Epithelial cell of proximal tubule (primary cell): ENCODE results near the gene TRPC3. TPM values are rescaled to one million over a fixed set of nuclear protein-coding genes. Genes with fewer than 3 reads are reported as not detected.

Experiments
- DNase-seq: peaks from one replicate; pipeline ENCODE4 v3.0.0-alpha.2; 2011; ENCODE audit warnings: low read depth
- H3K4me3 ChIP-seq: 2 replicates; pipeline ENCODE4 v1.5.1; 2011; ENCODE audit warnings: low read depth, mild to moderate bottlenecking, low read length
- CTCF ChIP-seq: conservative IDR thresholded peaks from 2 replicates; pipeline ENCODE4 v1.5.1; 2012; ENCODE audit warnings: low read depth, mild to moderate bottlenecking, low read length
- total RNA-seq: library from RNA; depleted of rRNA; stranded (reverse); fragments of >200 nt; gene quantifications from 2 replicates; pipeline ENCODE4 v1.2.3, GENCODE V29; 2015

The TRPC3 gene
- total RNA-seq, 1 donor from 2014 or later: 0.06 TPM

- TF ChIP-seq CTCF: no peak
- no peak overlapping the region for H3K4me3 ChIP-seq
- no peak for DNase-seq
Measured at GRCh38 chr4:121989715-121990114, 37.9 kb upstream of the TRPC3 start.

- no peak overlapping the region for H3K4me3 ChIP-seq
- DNase-seq: no peak
Measured at GRCh38 chr4:121988950-121989349, 37.1 kb upstream of the TRPC3 start.

GRCh38 chr4:121980643-121981042 lies 28.8 kb upstream of the TRPC3 start:
- no peak for TF ChIP-seq CTCF
- no peak for DNase-seq
- no peak overlapping the region for H3K4me3 ChIP-seq

More at GRCh38 chr4:121988950-121989349, 37.1 kb upstream of the TRPC3 start:
- no peak for TF ChIP-seq CTCF

- DNase-seq: no peak
- TF ChIP-seq CTCF: no peak
- H3K4me3 ChIP-seq: no peak overlapping the region
Measured at GRCh38 chr4:121978172-121978516, 26.3 kb upstream of the TRPC3 start.

GRCh38 chr4:121977251-121978171 lies 25.7 kb upstream of the TRPC3 start:
- no peak overlapping the region for H3K4me3 ChIP-seq
- no peak for TF ChIP-seq CTCF
- no peak for DNase-seq

GRCh38 chr4:121975784-121976183 lies 23.9 kb upstream of the TRPC3 start:
- no peak for TF ChIP-seq CTCF

GRCh38 chr4:121973816-121974215 lies 22.0 kb upstream of the TRPC3 start:
- TF ChIP-seq CTCF: no peak
- no peak overlapping the region for H3K4me3 ChIP-seq
- no peak for DNase-seq

More at GRCh38 chr4:121975784-121976183, 23.9 kb upstream of the TRPC3 start:
- no peak for DNase-seq
- H3K4me3 ChIP-seq: no peak overlapping the region
